Activated T-cell treated with anti-CD3 and anti-CD28 coated beads, Interleukin-2, amount 50 U/mL, for 48 hours (primary cell): ENCODE results near the gene MMP12.
"Not testable (repeated sequence)": the region's sequence is repeated elsewhere in the genome, so short reads cannot be mapped to it uniquely, and the experiment has no call there.

ENCODE experiments used
- DNase-seq, 2 experiments: peaks; one replicate each; pipeline ENCODE4 v3.0.0-alpha.2; 2020

The MMP12 gene

GRCh38 chr11:102874852-102875251 is at the start of gene MMP12:
TSS of gene MMP12 (minus strand) at chr11:102874982. CDS start at chr11:102874937, 45 bp downstream.
- DNase-seq: no peak

- DNase-seq: no peak
These were observed 46.9 kb upstream of the MMP12 start for GRCh38 chr11:102921587-102922220.

GRCh38 chr11:102920118-102920684 is 45.4 kb upstream of the MMP12 start:
- DNase-seq: no peak

- DNase-seq: no peak
These were observed 40.2 kb upstream of the MMP12 start for GRCh38 chr11:102915044-102915375.

- no peak for DNase-seq
These were observed 39.7 kb upstream of the MMP12 start for GRCh38 chr11:102914238-102915043.

- DNase-seq: no peak
These were observed 37.7 kb upstream of the MMP12 start for GRCh38 chr11:102912482-102912830.

- DNase-seq: no peak
These were observed 37.1 kb upstream of the MMP12 start for GRCh38 chr11:102911758-102912481.

- not testable (repeated sequence) for DNase-seq
These were observed 31.1 kb upstream of the MMP12 start for GRCh38 chr11:102905848-102906247.

- not testable (repeated sequence) for DNase-seq
These were observed 29.1 kb upstream of the MMP12 start for GRCh38 chr11:102903895-102904294.

GRCh38 chr11:102900346-102900745 is 25.6 kb upstream of the MMP12 start:
- no peak for DNase-seq

GRCh38 chr11:102891736-102892135 is 17.0 kb upstream of the MMP12 start:
- no peak for DNase-seq

GRCh38 chr11:102886999-102887398 is 12.2 kb upstream of the MMP12 start:
- DNase-seq: no peak

GRCh38 chr11:102883141-102883540 is 8.4 kb upstream of the MMP12 start:
- DNase-seq: no peak

GRCh38 chr11:102882389-102883024 is 7.7 kb upstream of the MMP12 start:
- no peak for DNase-seq

GRCh38 chr11:102879801-102880200 is 5.0 kb upstream of the MMP12 start:
- no peak for DNase-seq

- no peak for DNase-seq
These were observed 3.8 kb upstream of the MMP12 start for GRCh38 chr11:102878595-102878994.

GRCh38 chr11:102869354-102869964 is 5.3 kb downstream of the MMP12 start:
- DNase-seq: not testable (repeated sequence)

GRCh38 chr11:102868339-102868738 is 6.4 kb downstream of the MMP12 start:
- no peak for DNase-seq

GRCh38 chr11:102864724-102865123 is 10.1 kb downstream of the MMP12 start:
- DNase-seq: no peak

GRCh38 chr11:102853956-102854355 is 20.8 kb downstream of the MMP12 start:
- no peak for DNase-seq

- DNase-seq: no peak
These were observed 21.7 kb downstream of the MMP12 start for GRCh38 chr11:102853055-102853454.

GRCh38 chr11:102850973-102851745 is 23.6 kb downstream of the MMP12 start:
- DNase-seq: no peak
